Transverse colon (tissue), 4 donors: ENCODE data around the gene CTDP1. TPM values are rescaled to one million over a fixed set of nuclear protein-coding genes. Genes with fewer than 3 reads are reported as not detected.

Experiments used
- DNase-seq: peaks from one replicate; pipeline ENCODE4 v3.0.0-alpha.2; 2019
- H3K27ac ChIP-seq, 4 donors: fragments of 200-600 bp; sonication (generic); 2 replicates each; pipeline ENCODE4 v1.5.1; 2016 to 2018; ENCODE audit warnings: inconsistent platforms in 4 of 4
- H3K27me3 ChIP-seq: fragments of 200-600 bp; sonication (generic); 2 replicates; pipeline ENCODE4 v1.5.1; 2017; ENCODE audit warnings: inconsistent platforms
- H3K36me3 ChIP-seq, 4 donors: fragments of 200-600 bp; sonication (generic); 2 replicates each; pipeline ENCODE4 v1.5.1; 2017 to 2019; ENCODE audit warnings: inconsistent platforms in 4 of 4
- H3K4me1 ChIP-seq, 4 donors: fragments of 200-600 bp; sonication (generic); 2 replicates each; pipeline ENCODE4 v1.5.1; 2017 to 2020; ENCODE audit warnings: inconsistent platforms in 4 of 4
- H3K4me3 ChIP-seq, 4 donors: fragments of 200-600 bp; sonication (generic); 1 replicate in 1 of 4; 2 replicates in 3 of 4; pipeline versions ENCODE4 v1.5.1 to v1.6.1; 2017 to 2019; ENCODE audit warnings: inconsistent platforms in 4 of 4
- H3K9me3 ChIP-seq, 2 donors: fragments of 200-600 bp; sonication (generic); 2 replicates each; pipeline ENCODE4 v1.5.1; 2017 to 2019; ENCODE audit warnings: inconsistent platforms in 2 of 2
- EP300 ChIP-seq: sonication (generic); formaldehyde crosslinking; IDR thresholded peaks from one replicate; pipeline ENCODE4 v1.6.1; 2017; ENCODE audit warnings: antibody characterized with exemption, low read depth
- POLR2A ChIP-seq: fragments of 450-650 bp; IDR thresholded peaks from one replicate; pipeline ENCODE4 v1.6.1; 2016; ENCODE audit warnings: antibody characterized with exemption, mild to moderate bottlenecking, moderate library complexity
- POLR2AphosphoS5 ChIP-seq, 3 donors: sonication (generic); formaldehyde crosslinking; IDR thresholded peaks; one replicate each; pipeline ENCODE4 v1.6.1; 2016; ENCODE audit warnings: antibody characterized with exemption in 3 of 3
- WGBS, 2 donors: methylation state at CpG; one replicate each; pipeline ENCODE4 v1.1.5; 2018; ENCODE audit warnings: low coverage in 1 of 2; 5-methylcytosine and 5-hydroxymethylcytosine counted together
- in situ Hi-C, 4 donors: fragments of 200-750 bp; cut with MboI; loops; one replicate each; pipeline versions ENCODE4 v1.15.0 to v1.15.1; 2017; ENCODE audit warnings: low sequenced_read_pairs in 3 of 4, low pct_ligation_motif_present in 1 of 4, low pct_unique_long_range_greater_than_20kb in 1 of 4
- intact Hi-C: fragments of 100-400 bp; cut with DNase I; formaldehyde crosslinking; loops from one replicate; pipeline ENCODE4 v1.15.1; 2023; ENCODE audit warnings: low total_unique reads
- total RNA-seq, 4 donors: library from RNA; depleted of rRNA; stranded (reverse); fragments of >200 nt; gene quantifications; one replicate each; pipeline ENCODE4 v1.1.0, GENCODE V29; 2016
- TF ChIP-seq, protein P1 (sequence below), 5 experiments: fragments of 200-600 bp in 3 of 5; fragments of 450-650 bp in 2 of 5; sonication (generic) in 3 of 5; IDR thresholded peaks; 1 replicate in 2 of 5; 2 replicates in 3 of 5; pipeline ENCODE4 v1.5.1; 2016 to 2017; ENCODE audit warnings: antibody characterized with exemption in 5 of 5, inconsistent platforms in 3 of 5, mild to moderate bottlenecking in 2 of 5, moderate library complexity in 1 of 5

The CTDP1 gene
- total RNA-seq, 4 donors from 2014 or later, result 30.6 to 120 (median 49.3) TPM

DNA sequence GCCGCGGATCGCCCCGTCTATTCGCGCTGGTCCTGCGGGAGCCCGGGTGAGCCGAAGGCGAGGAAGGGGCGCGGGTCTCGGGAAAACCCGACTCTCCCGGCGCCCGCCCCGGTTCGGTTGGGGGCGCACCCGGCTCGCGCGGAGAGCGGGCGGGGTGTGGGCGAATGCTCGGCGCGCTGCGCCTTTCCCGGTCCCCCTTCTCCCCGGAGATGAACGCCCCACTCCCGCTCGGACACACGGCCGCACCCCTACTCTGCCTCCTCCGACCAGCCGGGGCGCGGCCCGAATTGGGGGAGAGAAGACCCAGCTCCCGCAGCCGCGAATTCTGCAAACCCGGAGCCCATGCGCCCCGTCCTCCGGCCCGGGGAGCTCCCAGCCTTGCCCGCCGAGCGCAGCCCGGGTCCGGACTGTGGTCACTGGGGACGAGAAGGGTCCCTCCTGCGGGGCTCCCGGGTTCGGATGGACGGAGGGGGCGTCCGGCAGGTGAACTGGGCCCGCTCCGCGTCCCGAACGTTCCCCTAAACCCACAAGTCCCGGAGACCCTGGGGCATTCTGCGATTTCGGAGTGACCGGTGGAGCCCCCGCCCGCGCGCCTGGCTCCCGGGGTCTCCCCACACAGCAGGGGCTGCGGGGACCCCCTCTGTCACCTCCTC, 118.9 kb downstream of the CTDP1 start:
- peaks cover 41% of the 10 kb centered on the region for H3K27me3 ChIP-seq
- in situ Hi-C loops, result no loop called here
- WGBS, 2 donors, result 4% methylated on average over 39 of the region's 78 CpGs; no CpG with 5 or more reads in 1 of the 2 donors

DNA sequence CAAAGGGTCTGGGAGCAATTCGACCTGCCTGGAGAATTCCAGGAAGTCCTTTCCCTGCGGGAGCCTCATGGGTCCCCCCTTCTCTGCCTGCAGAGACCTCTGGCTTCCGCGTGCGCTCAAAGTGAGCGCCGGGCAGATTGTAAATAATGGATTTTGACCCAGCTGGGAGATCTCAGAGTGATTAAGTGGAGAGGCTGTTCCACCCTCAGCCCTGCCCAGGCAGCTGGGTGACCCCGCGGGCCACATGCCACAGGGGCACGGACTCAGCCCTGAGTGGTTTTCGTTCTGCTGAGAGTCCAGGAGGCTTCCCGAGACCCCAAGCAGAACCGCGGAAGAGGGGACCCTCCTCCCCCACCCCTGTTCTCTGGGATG, 119.4 kb downstream of the CTDP1 start:
- no peak for DNase-seq
- intact Hi-C loops (no loop called here), in situ Hi-C loops (no loop called here)
- H3K4me3 ChIP-seq, result peak overlapping the region in 2 of 4 donors; percentile 21 to 44
- 5% methylated on average over 14 of the region's 14 CpGs; no CpG with 5 or more reads in 1 of the 2 donors for WGBS, 2 donors
- no peaks in the 10 kb centered on the region for H3K9me3 ChIP-seq
- TF ChIP-seq, protein P1, sequence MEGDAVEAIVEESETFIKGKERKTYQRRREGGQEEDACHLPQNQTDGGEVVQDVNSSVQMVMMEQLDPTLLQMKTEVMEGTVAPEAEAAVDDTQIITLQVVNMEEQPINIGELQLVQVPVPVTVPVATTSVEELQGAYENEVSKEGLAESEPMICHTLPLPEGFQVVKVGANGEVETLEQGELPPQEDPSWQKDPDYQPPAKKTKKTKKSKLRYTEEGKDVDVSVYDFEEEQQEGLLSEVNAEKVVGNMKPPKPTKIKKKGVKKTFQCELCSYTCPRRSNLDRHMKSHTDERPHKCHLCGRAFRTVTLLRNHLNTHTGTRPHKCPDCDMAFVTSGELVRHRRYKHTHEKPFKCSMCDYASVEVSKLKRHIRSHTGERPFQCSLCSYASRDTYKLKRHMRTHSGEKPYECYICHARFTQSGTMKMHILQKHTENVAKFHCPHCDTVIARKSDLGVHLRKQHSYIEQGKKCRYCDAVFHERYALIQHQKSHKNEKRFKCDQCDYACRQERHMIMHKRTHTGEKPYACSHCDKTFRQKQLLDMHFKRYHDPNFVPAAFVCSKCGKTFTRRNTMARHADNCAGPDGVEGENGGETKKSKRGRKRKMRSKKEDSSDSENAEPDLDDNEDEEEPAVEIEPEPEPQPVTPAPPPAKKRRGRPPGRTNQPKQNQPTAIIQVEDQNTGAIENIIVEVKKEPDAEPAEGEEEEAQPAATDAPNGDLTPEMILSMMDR (IDR thresholded peaks at IDR 0.05), result no peak
- peaks cover 7 to 19% (median 17%) of the 10 kb centered on the region in 4 donors for H3K4me1 ChIP-seq
- no peak overlapping the region for H3K27ac ChIP-seq
- no peaks in the 10 kb centered on the region for H3K36me3 ChIP-seq
- peaks cover 41% of the 10 kb centered on the region for H3K27me3 ChIP-seq

More for the DNA sequence above, 118.9 kb downstream of the CTDP1 start:
- TF ChIP-seq EP300, result no peak
- TF ChIP-seq, protein P1 (IDR thresholded peaks at IDR 0.05), result no peak
- no peak for TF ChIP-seq POLR2AphosphoS5 (IDR thresholded peaks at IDR 0.05)
- no peak for TF ChIP-seq POLR2A
- intact Hi-C loops, result no loop called here
- no peak for DNase-seq
- H3K36me3 ChIP-seq, result no peaks in the 10 kb centered on the region
- peak overlapping the region in 2 of 4 donors; percentile 21 to 44 for H3K4me3 ChIP-seq
- H3K27ac ChIP-seq, result no peak overlapping the region
- H3K4me1 ChIP-seq, result peaks cover 7 to 19% (median 17%) of the 10 kb centered on the region in 4 donors
- no peaks in the 10 kb centered on the region for H3K9me3 ChIP-seq

DNA sequence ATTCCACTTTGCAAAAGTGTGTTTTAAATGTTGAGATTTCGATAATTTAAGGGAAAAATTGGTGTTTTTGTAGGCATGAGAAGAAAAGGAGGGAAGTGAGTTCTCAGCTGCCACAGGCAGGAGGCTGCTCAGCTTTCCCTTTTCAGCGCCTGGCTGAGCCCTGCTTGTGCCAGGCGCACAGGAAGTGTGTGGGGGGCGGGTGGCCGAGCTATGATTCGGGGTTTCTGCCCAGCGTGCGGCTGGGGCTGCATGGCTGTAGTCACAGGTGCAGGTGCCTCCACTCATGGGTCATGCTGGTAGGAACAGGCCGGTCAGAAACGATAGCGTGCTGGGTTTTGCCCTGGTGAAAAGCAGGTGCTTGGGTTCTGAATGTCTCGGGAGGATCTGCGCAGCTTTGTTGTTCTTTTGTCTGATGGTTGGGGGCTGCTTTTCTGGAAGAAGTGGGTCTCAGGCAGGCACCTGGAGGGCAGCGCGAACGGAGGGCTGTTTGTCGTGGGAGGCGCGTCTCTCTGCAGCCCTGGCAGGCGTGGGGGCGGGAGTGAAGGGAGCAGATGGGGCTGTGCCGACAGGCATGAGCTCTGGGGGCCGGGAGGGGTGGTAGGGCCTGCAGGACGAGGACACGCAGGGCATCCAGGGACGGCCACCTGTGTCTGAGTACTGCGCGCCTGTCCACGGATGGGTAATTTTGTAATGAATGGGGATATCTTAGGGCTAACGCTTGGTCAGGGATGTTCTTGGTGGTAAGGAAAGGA, 120.2 kb downstream of the CTDP1 start:
- H3K4me3 ChIP-seq, result no peak overlapping the region
- no peak overlapping the region for H3K27ac ChIP-seq
- intact Hi-C loops, result no loop called here
- H3K27me3 ChIP-seq, result peaks cover 41% of the 10 kb centered on the region
- H3K4me1 ChIP-seq, result peaks cover 7 to 19% (median 17%) of the 10 kb centered on the region in 4 donors
- no peak for DNase-seq
- H3K9me3 ChIP-seq, result no peaks in the 10 kb centered on the region
- H3K36me3 ChIP-seq, result no peaks in the 10 kb centered on the region
- 70 to 73% methylated on average over 19 to 30 of the region's 30 CpGs for WGBS, 2 donors
- in situ Hi-C loops, result no loop called here
- TF ChIP-seq POLR2AphosphoS5 (IDR thresholded peaks at IDR 0.05) (no peak), POLR2A (no peak), EP300 (no peak)
- TF ChIP-seq, protein P1 (IDR thresholded peaks at IDR 0.05), result no peak

DNA sequence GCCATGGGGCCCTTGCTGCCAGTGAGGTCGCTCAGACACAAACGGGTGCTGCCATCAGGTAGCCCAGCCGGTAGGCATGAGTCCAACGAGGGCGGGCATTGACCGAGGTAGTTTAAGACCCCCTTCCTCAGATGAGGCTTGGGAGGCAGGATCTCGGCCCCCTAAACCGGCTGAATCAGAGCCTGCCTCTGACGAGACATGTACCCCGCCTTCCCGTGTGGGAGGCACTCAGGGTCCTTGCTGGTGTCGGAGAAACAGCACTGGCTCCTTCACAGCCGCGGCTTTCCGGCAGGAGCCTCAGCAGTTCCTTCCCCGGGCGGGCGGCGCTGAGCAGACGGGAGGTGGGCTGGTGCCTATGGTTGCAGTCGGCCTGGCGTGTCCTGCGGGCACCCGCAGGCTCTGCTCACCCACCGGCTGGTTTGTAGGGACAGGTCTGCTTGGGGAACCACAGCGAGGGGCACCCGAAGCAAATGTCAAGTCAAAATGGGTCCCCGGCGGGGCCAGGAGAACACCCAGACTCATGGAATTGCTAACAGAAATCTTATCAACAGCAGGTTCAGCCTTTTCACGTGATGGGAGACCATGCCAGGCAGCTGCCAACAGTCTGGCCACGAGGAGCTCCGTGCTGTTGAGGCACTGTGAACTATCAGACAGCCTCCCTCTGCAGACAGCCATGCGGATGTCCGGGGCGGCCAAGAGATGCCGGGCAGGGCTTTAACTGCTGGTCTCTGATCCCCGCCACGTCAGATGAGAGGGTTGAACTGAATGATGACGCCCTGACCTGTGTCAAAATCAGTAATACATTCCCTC, 121.0 kb downstream of the CTDP1 start:
- Histone ChIP-seq H3K27me3 (peaks cover 41% of the 10 kb centered on the region), H3K4me3 (no peak overlapping the region), H3K27ac (no peak overlapping the region), H3K4me1 (peaks cover 7 to 19% (median 17%) of the 10 kb centered on the region in 4 donors), H3K9me3 (no peaks in the 10 kb centered on the region), H3K36me3 (no peaks in the 10 kb centered on the region)
- DNase-seq, result no peak
- WGBS, 2 donors, result 90 to 100% methylated on average over 3 to 31 of the region's 39 CpGs
- intact Hi-C loops (no loop called here), in situ Hi-C loops (no loop called here)
- TF ChIP-seq EP300 (no peak), POLR2A (no peak), POLR2AphosphoS5 (IDR thresholded peaks at IDR 0.05) (no peak)
- TF ChIP-seq, protein P1 (IDR thresholded peaks at IDR 0.05), result no peak
